GM19238 (cell line): Measurements from ENCODE around the gene PNMA6F.
"Not testable (repeated sequence)": the region's sequence is repeated elsewhere in the genome, so short reads cannot be mapped to it uniquely, and the experiment has no call there.

Experiments
- DNase-seq: peaks from one replicate; pipeline ENCODE4 v3.0.0; 2011; ENCODE audit warnings: low spot score; ENCODE audit not compliant: insufficient read length

The PNMA6F gene

DNA sequence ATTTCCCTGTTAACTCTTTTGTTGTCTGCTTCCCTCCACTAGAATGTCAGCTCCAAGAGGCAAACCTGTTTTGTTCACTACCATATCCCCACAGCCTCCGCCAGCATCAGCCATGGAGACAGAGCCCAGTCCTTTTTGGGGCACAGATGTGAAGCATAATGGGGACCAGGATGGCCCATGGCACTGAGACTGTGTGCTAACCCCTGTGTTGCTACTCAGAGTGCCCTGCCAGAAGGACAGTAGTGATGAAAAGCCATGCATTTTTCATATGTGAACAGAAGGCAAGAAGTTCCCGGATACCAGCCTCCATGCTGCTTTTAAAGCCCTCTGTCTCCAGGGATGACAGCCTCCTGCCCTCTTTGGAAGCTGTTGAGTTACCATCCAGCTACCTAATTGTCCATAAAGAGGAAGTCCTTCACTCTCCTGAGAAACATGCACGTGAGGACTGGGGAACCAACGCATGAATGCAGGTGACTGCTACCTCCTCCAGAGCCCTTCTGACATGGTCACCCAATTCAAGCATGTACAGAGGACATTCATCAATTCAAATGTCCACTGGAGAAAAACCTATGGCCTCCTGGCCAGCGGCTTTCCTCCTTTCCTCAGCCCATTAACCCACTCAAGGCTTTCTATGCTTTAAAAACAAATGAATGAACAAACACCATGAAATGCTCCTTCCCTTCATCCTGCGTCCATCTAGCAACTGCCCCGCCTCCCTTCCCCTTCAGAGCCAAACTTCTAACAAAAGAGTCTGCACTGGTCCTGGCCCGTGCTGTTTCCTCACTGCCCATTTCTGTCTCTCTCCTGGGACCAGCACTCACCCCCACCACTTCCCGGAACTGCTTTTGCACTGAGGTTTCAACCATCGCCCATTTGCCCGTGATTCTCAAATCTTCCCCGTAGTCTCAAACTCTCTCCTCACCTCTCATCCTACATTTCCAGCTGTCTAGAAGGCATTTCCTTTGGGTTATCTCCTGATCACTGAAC, 18.0 kb downstream of the PNMA6F start:
- DNase-seq = no peak

DNA sequence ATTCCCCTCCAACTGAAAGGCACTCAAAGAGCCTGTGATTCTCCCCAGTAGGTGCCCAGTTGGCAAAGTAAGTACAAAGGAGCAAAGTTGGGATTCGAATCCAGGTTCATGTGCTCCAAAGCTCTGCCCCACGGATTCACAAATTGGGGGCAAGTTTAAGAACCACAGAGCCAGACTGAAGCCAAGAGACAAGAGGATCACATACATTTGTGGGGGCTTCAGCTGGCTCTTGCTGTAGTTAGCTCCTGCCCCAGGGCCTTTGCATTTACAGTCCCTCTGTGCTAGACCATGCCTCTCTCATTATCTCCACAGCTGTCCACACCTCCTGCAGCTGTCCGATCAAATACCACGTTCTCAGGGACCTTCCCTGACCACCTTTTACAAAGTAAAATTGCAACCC, 18.8 kb downstream of the PNMA6F start:
- no peak for DNase-seq

DNA sequence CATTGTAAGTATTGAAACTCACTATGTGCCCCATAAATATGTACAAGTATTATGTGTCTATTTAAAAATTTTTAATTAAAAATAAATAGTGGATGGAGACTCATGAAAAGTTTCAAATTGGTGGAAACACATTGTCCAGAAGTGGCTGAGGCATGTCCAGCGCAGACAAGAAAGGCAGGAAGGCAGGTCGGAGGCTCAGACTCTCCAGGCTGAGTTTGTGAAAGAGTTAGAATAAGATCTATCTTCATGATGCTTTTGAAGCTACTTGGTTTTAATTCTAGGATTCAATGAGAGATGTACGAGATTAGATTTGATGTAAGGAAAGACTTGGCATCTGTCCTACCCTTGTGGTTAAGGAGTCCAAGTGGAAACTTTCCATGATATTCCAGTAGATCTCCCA, 19.8 kb downstream of the PNMA6F start:
- DNase-seq = no peak

DNA sequence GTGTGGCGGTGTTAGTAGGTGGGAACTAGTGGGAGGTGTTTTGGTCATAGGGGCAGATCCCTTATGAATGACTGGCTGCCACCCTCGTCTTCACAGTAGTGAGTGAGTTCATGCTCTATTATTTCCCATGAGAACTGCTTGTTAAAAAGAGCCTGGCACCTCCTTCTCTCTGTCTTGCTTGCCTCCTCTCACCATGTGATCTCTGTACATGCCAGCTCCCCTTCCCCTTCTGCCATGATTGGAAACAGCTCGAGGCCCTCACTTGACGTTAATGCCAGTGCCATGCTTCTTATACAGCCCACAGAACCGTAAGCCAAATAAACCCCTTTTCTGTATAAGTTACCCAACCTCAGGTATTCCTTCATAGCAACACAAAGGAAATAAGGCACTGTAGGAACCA, 21.7 kb downstream of the PNMA6F start:
- no peak for DNase-seq

DNA sequence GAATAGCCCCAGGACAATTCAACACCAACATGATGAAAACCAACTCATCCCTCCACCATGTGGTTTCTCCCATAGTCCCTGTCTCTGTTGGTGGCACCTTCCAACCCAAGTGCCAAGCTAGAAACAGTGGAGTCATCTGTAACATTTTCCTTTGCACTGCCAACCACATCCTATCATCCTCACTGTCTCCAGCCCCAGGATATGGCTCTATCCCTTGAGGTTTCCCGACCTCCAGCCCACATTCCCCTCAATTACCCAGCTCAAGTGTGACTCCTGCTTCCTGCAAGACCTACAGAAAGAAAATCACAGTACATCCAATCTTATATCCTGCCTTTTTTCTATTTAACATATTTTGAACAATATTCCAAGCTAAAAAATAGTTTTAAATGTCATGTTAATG, 24.2 kb downstream of the PNMA6F start:
- no peak for DNase-seq

DNA sequence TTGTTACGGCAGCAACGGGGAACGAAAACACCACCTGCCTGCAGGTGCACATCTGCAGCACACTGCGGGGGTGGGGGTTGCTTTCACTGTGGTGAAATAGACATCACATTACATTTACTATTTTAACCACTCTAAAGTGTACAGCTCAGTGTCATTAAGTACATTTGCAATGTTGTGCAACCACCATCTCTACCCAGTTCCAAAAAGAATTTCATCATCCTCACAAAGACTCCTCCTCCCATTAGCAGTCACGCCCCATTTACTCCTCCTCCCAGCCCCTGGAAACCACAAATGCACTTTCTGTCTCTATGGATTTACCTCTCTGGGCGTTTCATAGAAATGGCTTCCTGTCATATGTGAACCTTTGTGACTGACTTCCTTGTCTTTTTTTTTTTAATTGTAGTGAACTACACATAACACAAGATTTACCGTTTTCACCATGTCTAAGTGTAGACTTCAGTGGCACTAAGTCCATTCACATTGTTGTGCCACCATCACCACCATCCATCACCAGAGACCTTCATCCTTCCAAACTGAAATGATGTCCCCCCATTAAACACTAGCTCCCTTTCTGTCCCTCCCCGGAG, 28.0 kb downstream of the PNMA6F start:
- not testable (repeated sequence) for DNase-seq

DNA sequence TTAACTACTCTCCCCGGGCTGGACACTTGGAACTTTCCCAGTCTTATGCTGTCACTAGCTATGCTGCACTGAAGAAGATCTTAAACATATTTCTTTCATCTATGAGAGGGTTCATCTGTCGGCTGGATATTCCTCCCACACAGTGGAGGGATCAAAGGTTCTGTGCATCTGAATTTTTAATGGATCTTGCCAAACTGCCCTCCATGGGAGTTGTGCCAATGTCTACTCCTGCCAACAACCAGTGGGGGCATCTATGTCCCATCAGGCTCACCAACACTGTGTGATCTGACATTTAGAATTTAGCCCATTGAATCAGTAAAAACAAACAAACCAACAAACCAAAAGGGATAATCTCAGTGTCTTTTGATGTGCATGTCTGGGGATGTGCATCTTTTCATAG, 32.8 kb downstream of the PNMA6F start:
- not testable (repeated sequence) for DNase-seq

DNA sequence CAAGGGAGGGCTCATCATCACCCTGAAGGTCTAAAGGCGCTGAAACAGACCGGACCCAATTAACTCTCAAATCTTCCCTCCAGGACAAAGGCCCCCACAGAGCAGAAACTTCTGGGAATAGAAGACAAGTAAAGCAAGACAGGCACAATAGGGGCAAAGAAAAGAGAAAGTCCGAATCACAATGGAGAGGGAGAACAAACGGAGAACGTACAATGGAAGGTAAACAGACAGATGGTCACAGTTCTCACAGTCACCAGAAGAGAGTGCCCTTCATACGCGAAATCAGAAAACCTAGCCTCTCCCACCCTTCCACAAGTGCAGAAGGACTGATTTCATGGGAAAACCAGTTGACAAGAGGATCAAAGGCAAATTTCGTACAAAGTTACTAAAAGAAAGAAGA, 35.9 kb downstream of the PNMA6F start:
- not testable (repeated sequence) for DNase-seq

DNA sequence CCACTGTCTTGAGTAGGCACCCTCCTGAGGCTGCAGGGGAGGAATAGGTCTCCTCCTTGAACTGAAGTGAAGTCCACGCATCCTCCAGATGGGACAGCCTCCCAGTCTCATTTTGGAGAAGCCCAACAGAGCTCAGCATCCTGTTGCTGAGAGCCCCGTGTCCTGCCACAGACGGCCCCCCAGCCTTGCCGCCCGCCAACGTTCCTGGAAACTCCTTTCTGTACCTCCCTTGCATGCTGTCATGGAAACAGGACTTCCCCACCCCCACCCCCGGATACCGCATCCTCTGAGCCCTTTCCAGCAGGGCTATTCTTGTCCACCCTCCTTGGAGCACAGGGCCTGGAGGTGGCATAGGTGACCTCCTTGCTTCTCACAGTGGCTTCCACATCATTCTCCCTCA, 37.6 kb downstream of the PNMA6F start:
- DNase-seq = not testable (repeated sequence)

DNA sequence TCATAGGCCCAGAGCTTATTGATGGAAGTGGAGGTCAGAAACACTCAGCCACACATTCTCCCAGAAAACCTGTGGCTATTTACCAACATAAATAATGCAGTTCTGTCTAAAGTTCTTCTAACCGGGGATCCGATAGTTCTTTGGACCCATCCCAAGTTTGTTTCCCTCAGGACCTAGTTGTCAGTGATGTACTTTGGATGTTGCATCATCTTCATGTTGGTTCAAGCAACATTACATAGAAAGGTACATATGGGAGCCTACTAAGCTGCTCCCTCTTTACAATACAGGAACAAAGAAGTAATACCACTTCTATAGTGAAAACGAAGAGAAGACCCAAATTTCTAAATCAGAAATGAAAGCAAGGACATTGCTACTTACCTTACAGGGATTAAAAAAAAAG, 39.8 kb downstream of the PNMA6F start:
- not testable (repeated sequence) for DNase-seq

DNA sequence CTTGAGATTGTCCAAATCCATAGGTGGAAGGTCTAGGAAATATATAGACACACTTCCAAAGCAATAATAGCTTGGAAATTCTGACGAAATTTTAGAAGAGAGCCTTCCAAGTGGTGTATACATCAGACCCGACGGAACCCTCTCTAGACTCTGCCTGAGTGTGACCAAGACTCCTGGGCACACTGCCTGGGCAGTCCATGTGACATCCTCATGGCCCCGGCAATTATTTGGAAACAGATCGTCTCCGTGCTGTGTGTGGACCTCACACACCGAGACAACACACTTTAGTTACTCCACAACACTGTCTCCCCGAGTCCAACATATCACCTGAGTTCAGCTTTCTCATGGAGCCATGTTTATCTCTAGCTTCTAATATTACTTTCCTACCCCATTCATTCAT, 42.3 kb downstream of the PNMA6F start:
- not testable (repeated sequence) for DNase-seq

DNA sequence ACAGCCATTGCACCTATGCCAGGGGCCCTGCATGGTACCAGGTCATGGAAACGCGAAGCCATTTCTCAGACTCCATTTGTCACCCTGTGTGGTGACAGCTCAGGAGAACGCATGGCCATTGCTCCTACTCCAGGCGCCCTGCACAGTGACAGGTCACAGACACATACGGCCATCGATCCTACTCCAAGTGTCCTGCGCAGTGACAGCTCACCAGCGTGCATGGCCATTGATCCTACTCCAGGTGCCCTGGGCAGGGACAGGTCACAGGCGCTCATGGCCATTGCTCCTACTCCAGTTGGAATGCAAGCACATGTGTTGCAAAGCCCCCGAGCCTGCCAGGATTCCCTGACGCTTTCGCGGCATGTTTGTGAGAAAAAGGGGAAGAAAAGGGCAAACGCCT, 45.5 kb downstream of the PNMA6F start:
- DNase-seq = not testable (repeated sequence)

DNA sequence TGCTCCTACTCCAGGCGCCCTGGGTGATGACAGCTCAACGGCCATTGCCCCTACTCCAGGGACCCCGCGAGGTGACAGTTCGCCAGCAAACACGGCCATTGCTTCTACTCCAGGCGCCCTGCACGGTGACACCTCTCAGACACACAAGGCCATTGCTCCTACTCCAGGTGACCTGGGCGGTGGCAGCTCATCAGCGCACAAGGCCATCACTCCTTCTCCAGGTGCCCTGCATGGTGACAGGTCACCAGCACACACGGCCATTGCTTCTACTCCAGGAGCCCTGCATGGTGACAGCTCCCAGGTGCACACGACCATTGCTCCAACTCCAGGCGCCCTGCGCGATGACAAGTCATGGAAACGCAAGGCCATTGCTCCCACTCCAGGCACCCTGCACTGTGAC, 46.1 kb downstream of the PNMA6F start:
- not testable (repeated sequence) for DNase-seq

DNA sequence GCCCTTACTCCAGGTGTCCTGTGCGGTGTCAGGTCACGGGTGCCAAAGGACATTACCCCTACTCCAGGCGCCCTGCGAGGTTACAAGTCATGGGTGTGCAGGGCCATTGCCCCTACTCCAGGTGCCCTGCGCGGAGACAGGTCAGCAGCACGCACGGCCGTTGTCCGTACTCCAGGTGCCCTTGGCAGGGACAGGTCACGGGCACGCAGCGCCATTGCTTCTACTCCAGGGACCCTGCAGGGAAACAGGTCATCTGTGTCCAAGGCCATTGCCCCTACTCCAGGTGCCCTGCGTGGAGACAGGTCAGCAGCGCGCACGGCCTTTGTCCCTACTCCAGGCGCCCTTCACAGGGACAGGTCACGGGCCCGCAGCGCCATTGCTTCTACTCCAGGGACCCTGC, 49.0 kb downstream of the PNMA6F start:
- not testable (repeated sequence) for DNase-seq

DNA sequence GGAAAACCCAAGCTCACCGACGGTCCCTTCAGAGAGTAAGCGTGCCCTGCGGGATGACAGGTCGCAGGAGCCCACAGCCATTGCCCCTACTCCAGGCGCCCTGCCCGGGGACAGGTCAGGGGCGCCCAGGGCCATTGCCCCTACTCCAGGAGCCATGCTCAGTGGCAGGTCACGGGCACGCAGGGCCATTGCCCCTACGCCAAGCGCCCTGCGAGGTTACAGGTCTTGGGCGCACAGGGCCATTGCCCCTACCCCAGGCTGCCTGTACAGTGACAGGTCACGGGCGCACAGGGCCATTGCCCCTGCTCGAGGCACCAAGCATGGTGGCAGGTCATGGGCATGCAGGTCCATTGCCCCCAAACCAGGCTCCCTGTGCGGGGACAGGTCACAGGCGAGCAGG, 49.5 kb downstream of the PNMA6F start:
- DNase-seq = not testable (repeated sequence)
